Suprapubic skin (tissue), 4 donors: Measurements from ENCODE around the gene PAM16. TPM values are rescaled to one million over a fixed set of nuclear protein-coding genes. Genes with fewer than 3 reads are reported as not detected.

Experiments used
- DNase-seq, 2 donors: peaks; one replicate each; pipeline ENCODE4 v3.0.0-alpha.2; 2019; ENCODE audit warnings: low spot score in 2 of 2
- H3K27ac ChIP-seq: fragments of 200-600 bp; sonication (generic); one replicate; pipeline ENCODE4 v1.5.1; 2019
- H3K27me3 ChIP-seq: fragments of 200-600 bp; sonication (generic); one replicate; pipeline ENCODE4 v1.5.1; 2019
- H3K36me3 ChIP-seq: fragments of 200-600 bp; sonication (generic); one replicate; pipeline ENCODE4 v1.5.1; 2019
- H3K4me1 ChIP-seq: fragments of 200-600 bp; sonication (generic); one replicate; pipeline ENCODE4 v1.5.1; 2019
- H3K4me3 ChIP-seq: fragments of 200-600 bp; sonication (generic); one replicate; pipeline ENCODE4 v1.5.1; 2019; ENCODE audit warnings: mild to moderate bottlenecking
- H3K9me3 ChIP-seq: fragments of 200-600 bp; sonication (generic); one replicate; pipeline ENCODE4 v1.5.1; 2019
- EP300 ChIP-seq: sonication (generic); formaldehyde crosslinking; IDR thresholded peaks from one replicate; pipeline ENCODE4 v1.6.1; 2017; ENCODE audit warnings: antibody characterized with exemption
- POLR2A ChIP-seq, 2 donors: fragments of 450-650 bp; IDR thresholded peaks; one replicate each; pipeline ENCODE4 v1.6.1; 2017; ENCODE audit warnings: antibody characterized with exemption in 2 of 2, mild to moderate bottlenecking in 2 of 2, moderate library complexity in 2 of 2
- POLR2AphosphoS5 ChIP-seq, 3 donors: sonication (generic); formaldehyde crosslinking; IDR thresholded peaks; one replicate each; pipeline ENCODE4 v1.6.1; 2017; ENCODE audit warnings: antibody characterized with exemption in 3 of 3
- WGBS: methylation state at CpG from one replicate; pipeline ENCODE4 v1.1.5; 2018; 5-methylcytosine and 5-hydroxymethylcytosine counted together
- total RNA-seq, 4 donors: library from RNA; depleted of rRNA; stranded (reverse); fragments of >200 nt; gene quantifications; one replicate each; pipeline ENCODE4 v1.1.0, GENCODE V29; 2016
- TF ChIP-seq, protein P1 (sequence below), 2 donors: fragments of 200-600 bp in 1 of 2; fragments of 450-650 bp in 1 of 2; sonication (generic) in 1 of 2; IDR thresholded peaks; one replicate each; pipeline ENCODE4 v1.5.1; 2016 to 2019; ENCODE audit warnings: antibody characterized with exemption in 2 of 2, mild to moderate bottlenecking in 1 of 2, moderate library complexity in 1 of 2

Gene PAM16
- total RNA-seq, 4 donors from 2014 or later, result 23.8 to 54.7 (median 46.1) TPM

DNA sequence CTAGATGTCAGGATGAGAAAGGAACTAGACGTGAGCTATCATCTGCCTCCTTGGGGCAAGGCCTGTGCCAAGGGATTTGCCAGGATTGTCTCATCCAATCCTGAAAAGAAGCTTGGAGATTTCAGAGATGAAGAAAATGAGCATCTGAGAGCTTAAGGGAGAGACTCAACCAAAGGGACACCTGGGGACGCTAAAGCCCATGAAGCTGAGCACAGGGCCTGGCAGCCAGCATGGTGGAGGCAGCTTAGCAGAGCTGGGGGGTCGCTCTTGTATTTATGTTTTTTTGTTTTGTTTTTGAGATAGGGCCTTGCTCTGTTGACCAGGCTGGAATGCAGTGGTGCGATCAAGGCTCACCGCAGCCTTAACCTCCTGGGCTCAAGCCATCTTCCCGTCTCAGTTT lies 53.6 kb downstream of the PAM16 start:
- no peak overlapping the region for H3K4me3 ChIP-seq
- no peaks in the 10 kb centered on the region for H3K36me3 ChIP-seq
- H3K4me1 ChIP-seq, result peaks cover 36% of the 10 kb centered on the region
- TF ChIP-seq, protein P1, sequence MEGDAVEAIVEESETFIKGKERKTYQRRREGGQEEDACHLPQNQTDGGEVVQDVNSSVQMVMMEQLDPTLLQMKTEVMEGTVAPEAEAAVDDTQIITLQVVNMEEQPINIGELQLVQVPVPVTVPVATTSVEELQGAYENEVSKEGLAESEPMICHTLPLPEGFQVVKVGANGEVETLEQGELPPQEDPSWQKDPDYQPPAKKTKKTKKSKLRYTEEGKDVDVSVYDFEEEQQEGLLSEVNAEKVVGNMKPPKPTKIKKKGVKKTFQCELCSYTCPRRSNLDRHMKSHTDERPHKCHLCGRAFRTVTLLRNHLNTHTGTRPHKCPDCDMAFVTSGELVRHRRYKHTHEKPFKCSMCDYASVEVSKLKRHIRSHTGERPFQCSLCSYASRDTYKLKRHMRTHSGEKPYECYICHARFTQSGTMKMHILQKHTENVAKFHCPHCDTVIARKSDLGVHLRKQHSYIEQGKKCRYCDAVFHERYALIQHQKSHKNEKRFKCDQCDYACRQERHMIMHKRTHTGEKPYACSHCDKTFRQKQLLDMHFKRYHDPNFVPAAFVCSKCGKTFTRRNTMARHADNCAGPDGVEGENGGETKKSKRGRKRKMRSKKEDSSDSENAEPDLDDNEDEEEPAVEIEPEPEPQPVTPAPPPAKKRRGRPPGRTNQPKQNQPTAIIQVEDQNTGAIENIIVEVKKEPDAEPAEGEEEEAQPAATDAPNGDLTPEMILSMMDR (IDR thresholded peaks at IDR 0.05), result no peak
- TF ChIP-seq POLR2AphosphoS5 (IDR thresholded peaks at IDR 0.05) (no peak), POLR2A (IDR thresholded peaks at IDR 0.05) (no peak), EP300 (no peak)
- DNase-seq, result no peak
- H3K9me3 ChIP-seq, result no peaks in the 10 kb centered on the region
- no peaks in the 10 kb centered on the region for H3K27me3 ChIP-seq
- no peak overlapping the region for H3K27ac ChIP-seq
- WGBS, result 86% methylated on average over 6 of the region's 6 CpGs

DNA sequence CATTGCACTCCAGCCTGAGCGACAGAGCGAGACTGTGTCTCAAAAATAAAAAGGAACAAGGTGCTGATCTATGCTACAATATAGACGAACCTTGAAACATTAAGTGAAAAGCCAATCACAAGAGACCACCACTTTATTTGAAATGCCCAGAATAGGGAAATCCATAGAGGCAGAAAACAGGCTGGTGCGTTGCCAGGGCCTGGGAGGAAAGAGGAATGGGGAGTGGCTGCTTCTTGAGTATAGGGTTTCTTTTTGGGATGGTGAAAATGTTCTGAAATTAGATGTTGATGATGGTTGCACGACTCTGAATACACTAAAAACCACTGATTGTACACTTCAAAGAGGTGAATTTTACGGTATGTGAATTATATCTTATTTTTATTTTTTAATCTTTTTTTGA lies 55.5 kb downstream of the PAM16 start:
- H3K4me3 ChIP-seq, result no peak overlapping the region
- no peaks in the 10 kb centered on the region for H3K9me3 ChIP-seq
- H3K4me1 ChIP-seq, result peaks cover 38% of the 10 kb centered on the region
- no peaks in the 10 kb centered on the region for H3K36me3 ChIP-seq
- H3K27ac ChIP-seq, result no peak overlapping the region
- DNase-seq, result no peak
- 79% methylated on average over 6 of the region's 6 CpGs for WGBS
- TF ChIP-seq POLR2AphosphoS5 (IDR thresholded peaks at IDR 0.05), result no peak
- no peak for TF ChIP-seq POLR2A (IDR thresholded peaks at IDR 0.05)
- TF ChIP-seq EP300, result no peak
- TF ChIP-seq, protein P1 (IDR thresholded peaks at IDR 0.05), result no peak
- H3K27me3 ChIP-seq, result no peaks in the 10 kb centered on the region

- Histone ChIP-seq H3K36me3 (no peaks in the 10 kb centered on the region), H3K27me3 (no peaks in the 10 kb centered on the region), H3K4me3 (no peak overlapping the region), H3K4me1 (peaks cover 34% of the 10 kb centered on the region), H3K27ac (peak overlapping the region; percentile 15), H3K9me3 (no peaks in the 10 kb centered on the region)
- WGBS, result 10% methylated on average over 11 of the region's 20 CpGs
- TF ChIP-seq POLR2AphosphoS5 (IDR thresholded peaks at IDR 0.05), result no peak
- TF ChIP-seq POLR2A (IDR thresholded peaks at IDR 0.05), result no peak
- TF ChIP-seq, protein P1 (IDR thresholded peaks at IDR 0.05), result no peak
- TF ChIP-seq EP300, result no peak
- no peak for DNase-seq
Observed at GRCh38 chr16:4293822-4294457, 57.2 kb downstream of the PAM16 start.

GRCh38 chr16:4293181-4293716 lies 57.9 kb downstream of the PAM16 start:
- Histone ChIP-seq H3K4me3 (no peak overlapping the region), H3K27me3 (no peaks in the 10 kb centered on the region), H3K36me3 (no peaks in the 10 kb centered on the region), H3K27ac (no peak overlapping the region), H3K9me3 (no peaks in the 10 kb centered on the region), H3K4me1 (peaks cover 31% of the 10 kb centered on the region)
- WGBS, result 69% methylated on average over 12 of the region's 14 CpGs
- DNase-seq, result no peak
- TF ChIP-seq EP300 (no peak), POLR2AphosphoS5 (IDR thresholded peaks at IDR 0.05) (no peak), POLR2A (IDR thresholded peaks at IDR 0.05) (no peak)
- TF ChIP-seq, protein P1 (IDR thresholded peaks at IDR 0.05), result no peak

DNA sequence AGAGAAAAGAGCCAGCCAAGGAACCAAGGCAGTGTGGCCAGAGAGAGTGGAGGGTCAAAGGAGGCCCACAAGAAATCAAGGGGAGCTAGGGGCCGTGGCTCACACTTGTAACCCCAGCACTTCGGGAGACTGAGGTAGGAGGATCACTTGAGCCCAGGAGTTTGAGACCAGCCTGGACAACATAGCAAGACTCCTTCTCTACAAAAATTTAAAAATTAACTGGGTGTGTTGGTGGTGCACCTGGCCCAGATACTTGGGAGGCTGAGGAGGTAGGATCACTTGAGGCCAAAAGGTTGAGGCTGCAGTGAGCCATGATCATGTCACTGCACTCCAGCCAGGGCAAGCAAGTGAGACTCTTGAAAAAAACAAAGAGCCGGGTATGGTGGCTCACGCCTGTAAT lies 59.4 kb downstream of the PAM16 start:
- no peaks in the 10 kb centered on the region for H3K36me3 ChIP-seq
- TF ChIP-seq EP300, result no peak
- no peak for TF ChIP-seq POLR2A (IDR thresholded peaks at IDR 0.05)
- TF ChIP-seq, protein P1 (IDR thresholded peaks at IDR 0.05), result no peak
- no peak for TF ChIP-seq POLR2AphosphoS5 (IDR thresholded peaks at IDR 0.05)
- WGBS, result 86% methylated on average over 4 of the region's 4 CpGs
- H3K4me3 ChIP-seq, result no peak overlapping the region
- H3K27me3 ChIP-seq, result no peaks in the 10 kb centered on the region
- no peak for DNase-seq
- H3K27ac ChIP-seq, result no peak overlapping the region
- no peaks in the 10 kb centered on the region for H3K9me3 ChIP-seq
- H3K4me1 ChIP-seq, result peaks cover 28% of the 10 kb centered on the region

Other genes with a start within 250 kb of the PAM16 start
- 10 to 100 TPM; 21.5 to 27.2 (median 26.4) TPM for gene ADCY9, start 234.9 kb downstream of the PAM16 start, total RNA-seq
- 1 to 10 TPM in 1 of 4 donors, under 1 TPM in 3; 0.16 to 1.4 (median 0.52) TPM for gene SRL, start 109.2 kb downstream of the PAM16 start, total RNA-seq
- gene TFAP4, start 78.3 kb downstream of the PAM16 start, total RNA-seq, result 10 to 100 TPM; 12.0 to 18.3 (median 14.9) TPM
- 1 to 10 TPM; 1.1 to 3.1 (median 2.3) TPM for gene GLIS2, start 35.3 kb downstream of the PAM16 start, total RNA-seq
- 10 to 100 TPM; 10.8 to 23.3 (median 22.3) TPM for gene VASN, start 20.5 kb upstream of the PAM16 start, total RNA-seq
- 10 to 100 TPM; 18.8 to 29.6 (median 25.7) TPM for gene CORO7, start 65.3 kb upstream of the PAM16 start, total RNA-seq
- 10 to 100 TPM; 41.1 to 70.9 (median 48.7) TPM for gene DNAJA3, start 74.5 kb upstream of the PAM16 start, total RNA-seq
- 10 to 100 TPM; 52.7 to 72.3 (median 61.6) TPM for gene NMRAL1, start 123.3 kb upstream of the PAM16 start, total RNA-seq
- gene HMOX2, start 125.1 kb upstream of the PAM16 start, total RNA-seq, result 10 to 100 TPM; 43.6 to 64.3 (median 52.7) TPM
- gene CDIP1, start 187.5 kb upstream of the PAM16 start, total RNA-seq, result 10 to 100 TPM; 14.7 to 30.0 (median 21.3) TPM
- gene C16orf96, start 205.0 kb upstream of the PAM16 start, total RNA-seq, result 1 to 10 TPM in 1 of 4 donors, under 1 TPM in 3; 0.15 to 1.2 (median 0.33) TPM